Fibroblast of villous mesenchyme (primary cell): ENCODE measurements around the gene UBE2E3. TPM values are rescaled to one million over a fixed set of nuclear protein-coding genes. Genes with fewer than 3 reads are reported as not detected.

Source experiments
- DNase-seq: peaks from one replicate; pipeline ENCODE4 v3.0.0-alpha.2; 2010; ENCODE audit warnings: low read depth
- H3K4me3 ChIP-seq: 2 replicates; pipeline ENCODE4 v1.5.1; 2011; ENCODE audit warnings: low read depth, mild to moderate bottlenecking, low read length
- CTCF ChIP-seq: IDR thresholded peaks from 2 replicates; pipeline ENCODE4 v1.5.1; 2012; ENCODE audit warnings: low read depth, mild to moderate bottlenecking, low read length; ENCODE audit not compliant: insufficient read depth
- total RNA-seq: library from RNA; depleted of rRNA; stranded (reverse); fragments of >200 nt; gene quantifications from 2 replicates; pipeline ENCODE4 v1.2.3, GENCODE V29; 2012

The UBE2E3 gene
- total RNA-seq, 1 donor, result 66.9 TPM

- no peak overlapping the region for H3K4me3 ChIP-seq
- DNase-seq, result no peak
- TF ChIP-seq CTCF, result no peak
Observed at GRCh38 chr2:180959787-180960186, 20.6 kb upstream of the UBE2E3 start.

GRCh38 chr2:180960982-180961381 lies 19.4 kb upstream of the UBE2E3 start:
- DNase-seq, result no peak
- no peak for TF ChIP-seq CTCF
- no peak overlapping the region for H3K4me3 ChIP-seq

GRCh38 chr2:180962727-180963314 lies 17.6 kb upstream of the UBE2E3 start:
- no peak overlapping the region for H3K4me3 ChIP-seq
- DNase-seq, result no peak
- TF ChIP-seq CTCF, result no peak

GRCh38 chr2:180966378-180966777 lies 14.0 kb upstream of the UBE2E3 start:
- DNase-seq, result no peak
- no peak for TF ChIP-seq CTCF
- no peak overlapping the region for H3K4me3 ChIP-seq

GRCh38 chr2:180969124-180969523 lies 11.3 kb upstream of the UBE2E3 start:
- DNase-seq, result no peak
- H3K4me3 ChIP-seq, result no peak overlapping the region
- no peak for TF ChIP-seq CTCF

- DNase-seq, result no peak
- H3K4me3 ChIP-seq, result no peak overlapping the region
- no peak for TF ChIP-seq CTCF
Observed at GRCh38 chr2:180970016-180970415, 10.4 kb upstream of the UBE2E3 start.

GRCh38 chr2:180971811-180972210 lies 8.6 kb upstream of the UBE2E3 start:
- H3K4me3 ChIP-seq, result no peak overlapping the region
- DNase-seq, result no peak
- TF ChIP-seq CTCF, result no peak
